Sigmoid colon (tissue), 4 donors: ENCODE measurements around the gene PIWIL4.

Source experiments
- CTCF ChIP-seq, 4 experiments: fragments of 450-650 bp in 3 of 4; fragments of 200-600 bp in 1 of 4; IDR thresholded peaks; one replicate each; pipeline ENCODE4 v1.5.1; 2016 to 2019; ENCODE audit warnings: antibody characterized with exemption in 4 of 4, mild to moderate bottlenecking in 3 of 4, moderate library complexity in 2 of 4
- EP300 ChIP-seq, 4 donors: sonication (generic); formaldehyde crosslinking; IDR thresholded peaks; one replicate each; pipeline ENCODE4 v1.6.1; 2017; ENCODE audit warnings: antibody characterized with exemption in 4 of 4
- POLR2A ChIP-seq, 2 donors: fragments of 450-650 bp; IDR thresholded peaks; one replicate each; pipeline ENCODE4 v1.6.1; 2016; ENCODE audit warnings: antibody characterized with exemption in 2 of 2, mild to moderate bottlenecking in 2 of 2, moderate library complexity in 2 of 2
- POLR2AphosphoS5 ChIP-seq, 4 donors: sonication (generic); formaldehyde crosslinking; IDR thresholded peaks; one replicate each; pipeline ENCODE4 v1.6.1; 2017; ENCODE audit warnings: antibody characterized with exemption in 4 of 4

DNA sequence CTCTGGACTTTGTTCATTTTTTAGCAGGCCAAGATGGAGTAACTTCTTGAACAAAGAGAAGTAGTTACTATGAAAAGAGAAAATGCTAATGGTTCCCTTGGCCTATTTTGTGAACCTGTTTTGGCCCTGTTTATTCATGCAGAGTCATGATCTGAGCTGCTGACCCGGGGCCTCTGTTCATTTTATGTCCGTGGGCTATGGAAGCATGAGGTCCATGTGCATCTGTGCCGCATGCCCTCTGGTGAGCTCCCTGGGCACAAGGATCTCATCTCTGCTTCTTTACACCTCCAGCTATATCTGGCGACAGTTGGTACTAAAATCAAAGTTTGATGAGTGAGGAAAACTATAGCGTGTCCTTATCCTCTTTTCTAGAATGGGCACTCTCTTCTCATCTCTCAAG is 1.0 kb downstream of the PIWIL4 start:
- TF ChIP-seq CTCF (IDR thresholded peaks at IDR 0.05) (no peak), POLR2AphosphoS5 (IDR thresholded peaks at IDR 0.05) (no peak), POLR2A (IDR thresholded peaks at IDR 0.05) (no peak), EP300 (IDR thresholded peaks at IDR 0.05) (no peak)
